DND-41 (cell line): ENCODE results near the gene FRAT2.

Experiments used
- CTCF ChIP-seq: IDR thresholded peaks from 2 replicates; pipeline ENCODE4 v1.5.1; 2012; ENCODE audit warnings: borderline replicate concordance, low read length, moderate library complexity, mild to moderate bottlenecking; ENCODE audit not compliant: poor library complexity, severe bottlenecking; ENCODE audit errors: extremely low read depth
- EZH2 ChIP-seq: IDR thresholded peaks from 3 replicates; pipeline ENCODE4 v1.6.1; 2012; ENCODE audit warnings: borderline replicate concordance, low read depth, mild to moderate bottlenecking, moderate library complexity, low read length, inconsistent platforms; ENCODE audit not compliant: severe bottlenecking

DNA sequence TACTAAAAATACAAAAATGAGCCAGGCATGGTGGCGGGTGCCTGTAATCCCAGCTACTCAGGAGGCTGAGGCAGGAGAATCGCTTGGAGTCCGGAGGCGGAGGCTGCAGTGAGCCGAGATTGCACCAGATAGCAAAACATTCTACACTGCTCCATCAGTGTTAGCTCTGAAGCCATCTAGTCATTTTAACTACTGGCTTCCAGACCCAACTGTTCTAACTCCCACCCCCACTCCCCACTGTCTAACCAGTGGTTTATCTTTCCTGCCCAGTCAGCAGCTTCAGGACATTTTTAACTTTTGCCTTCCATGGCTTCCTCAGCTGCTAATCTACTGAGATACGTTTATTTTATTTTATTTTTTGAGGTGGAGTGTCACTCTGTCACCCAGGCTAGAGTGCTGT lies 21.6 kb downstream of the FRAT2 start:
- no peak for TF ChIP-seq EZH2
- no peak for TF ChIP-seq CTCF
